ENCODE measurements around the gene TGFB1I1.
"Not testable (repeated sequence)": the region's sequence is repeated elsewhere in the genome, so short reads cannot be mapped to it uniquely, and the experiment has no call there.

The TGFB1I1 gene

GRCh38 chr16:31471875-31472708 lies at the start of gene TGFB1I1:
TGFB1I1 (plus strand) TSS chr16:31472152; CDS start chr16:31472189, 37 bp downstream.
- DNase-seq: no peak

- no peak for DNase-seq
These were observed 48.7 kb upstream of the TGFB1I1 start for GRCh38 chr16:31423241-31423640.

- no peak for DNase-seq
These were observed 48.2 kb upstream of the TGFB1I1 start for GRCh38 chr16:31423801-31424200.

- DNase-seq: peak; percentile 28
These were observed 44.3 kb upstream of the TGFB1I1 start for GRCh38 chr16:31427441-31428278.

- DNase-seq: no peak
These were observed 43.7 kb upstream of the TGFB1I1 start, which contains the start of gene COX6A2 for GRCh38 chr16:31428279-31428597. COX6A2 (minus strand) TSS chr16:31428360; CDS start chr16:31428325, 35 bp downstream.

GRCh38 chr16:31428638-31429247 lies 43.2 kb upstream of the TGFB1I1 start:
- no peak for DNase-seq

GRCh38 chr16:31429314-31429713 lies 42.6 kb upstream of the TGFB1I1 start:
- DNase-seq: no peak

- no peak for DNase-seq
These were observed 42.2 kb upstream of the TGFB1I1 start for GRCh38 chr16:31429796-31430195.

GRCh38 chr16:31430380-31431052 lies 41.4 kb upstream of the TGFB1I1 start:
- no peak for DNase-seq

- no peak for DNase-seq
These were observed 36.4 kb upstream of the TGFB1I1 start for GRCh38 chr16:31435341-31436220.

- no peak for DNase-seq
These were observed 35.5 kb upstream of the TGFB1I1 start for GRCh38 chr16:31436221-31437045.

GRCh38 chr16:31438414-31438813 lies 33.5 kb upstream of the TGFB1I1 start:
- DNase-seq: no peak

GRCh38 chr16:31439023-31439422 lies 32.9 kb upstream of the TGFB1I1 start:
- DNase-seq: not testable (repeated sequence)

- no peak for DNase-seq
These were observed 32.4 kb upstream of the TGFB1I1 start for GRCh38 chr16:31439519-31439918.

- no peak for DNase-seq
These were observed 31.3 kb upstream of the TGFB1I1 start for GRCh38 chr16:31440516-31441184.

- no peak for DNase-seq
These were observed 30.0 kb upstream of the TGFB1I1 start for GRCh38 chr16:31441956-31442355.

- DNase-seq: not testable (repeated sequence)
These were observed 26.0 kb upstream of the TGFB1I1 start for GRCh38 chr16:31445931-31446330.

- DNase-seq: no peak
These were observed 20.8 kb upstream of the TGFB1I1 start for GRCh38 chr16:31451201-31451600.

GRCh38 chr16:31451681-31452351 lies 20.1 kb upstream of the TGFB1I1 start:
- no peak for DNase-seq

- DNase-seq: no peak
These were observed 19.3 kb upstream of the TGFB1I1 start for GRCh38 chr16:31452631-31453106.
